Breast epithelium (tissue), 3 donors: Measurements from ENCODE around the gene NUBP1.

Source experiments
- CTCF ChIP-seq, 3 donors: fragments of 450-650 bp; IDR thresholded peaks; one replicate each; pipeline ENCODE4 v1.5.1; 2016 to 2017; ENCODE audit warnings: antibody characterized with exemption in 3 of 3, mild to moderate bottlenecking in 3 of 3, moderate library complexity in 3 of 3
- POLR2A ChIP-seq: fragments of 450-650 bp; IDR thresholded peaks from one replicate; pipeline ENCODE4 v1.6.1; 2016; ENCODE audit warnings: antibody characterized with exemption, mild to moderate bottlenecking, moderate library complexity
- POLR2AphosphoS5 ChIP-seq, 3 donors: sonication (generic); formaldehyde crosslinking; IDR thresholded peaks; one replicate each; pipeline ENCODE4 v1.6.1; 2017; ENCODE audit warnings: antibody characterized with exemption in 3 of 3

GRCh38 chr16:10699756-10700155, 43.9 kb upstream of the NUBP1 start:
- TF ChIP-seq CTCF (IDR thresholded peaks at IDR 0.05), result no peak
- no peak for TF ChIP-seq POLR2A
- no peak for TF ChIP-seq POLR2AphosphoS5 (IDR thresholded peaks at IDR 0.05)
